SIG-M5 treated with dmso at 0.1 percent for 504 hours (cell line): ENCODE data around the gene WDR86.

Experiments used
- DNase-seq: peaks from one replicate; lab custom pipeline; 2025; ENCODE audit not compliant: unreplicated experiment; lab: John Stamatoyannopoulos, UW

The WDR86 gene

GRCh38 chr7:151428378-151429236 lies 18.8 kb upstream of the WDR86 start:
- no peak for DNase-seq

- DNase-seq = no peak
Observed at GRCh38 chr7:151427705-151428377, 18.0 kb upstream of the WDR86 start.

- no peak for DNase-seq
Observed at GRCh38 chr7:151426904-151427704, 17.3 kb upstream of the WDR86 start.

- DNase-seq = no peak
Observed at GRCh38 chr7:151426441-151426903, 16.6 kb upstream of the WDR86 start.

GRCh38 chr7:151425670-151426440 lies 16.0 kb upstream of the WDR86 start:
- DNase-seq = no peak

- DNase-seq = no peak
Observed at GRCh38 chr7:151424799-151425198, 15.0 kb upstream of the WDR86 start.

- no peak for DNase-seq
Observed at GRCh38 chr7:151423936-151424335, 14.1 kb upstream of the WDR86 start.

GRCh38 chr7:151423226-151423625 lies 13.4 kb upstream of the WDR86 start:
- no peak for DNase-seq

- DNase-seq = no peak
Observed at GRCh38 chr7:151422212-151422611, 12.4 kb upstream of the WDR86 start.

GRCh38 chr7:151420144-151420543 lies 10.3 kb upstream of the WDR86 start:
- DNase-seq = no peak

- no peak for DNase-seq
Observed at GRCh38 chr7:151416941-151417315, 7.1 kb upstream of the WDR86 start.

GRCh38 chr7:151416112-151416940 lies 6.5 kb upstream of the WDR86 start:
- peak; percentile 59 for DNase-seq

GRCh38 chr7:151415375-151416105 lies 5.7 kb upstream of the WDR86 start:
- DNase-seq = peak; percentile 92

- DNase-seq = no peak
Observed at GRCh38 chr7:151413241-151413640, 3.4 kb upstream of the WDR86 start.

GRCh38 chr7:151412318-151412717 lies 2.5 kb upstream of the WDR86 start:
- no peak for DNase-seq

GRCh38 chr7:151411551-151411950 lies 1.7 kb upstream of the WDR86 start:
- peak; percentile 78 for DNase-seq

GRCh38 chr7:151410405-151411390 lies 860 bp upstream of the WDR86 start:
- no peak for DNase-seq
